Measurements from ENCODE around the gene LDLR.
"Not testable (repeated sequence)": the region's sequence is repeated elsewhere in the genome, so short reads cannot be mapped to it uniquely, and the experiment has no call there.

LDLR gene

DNA sequence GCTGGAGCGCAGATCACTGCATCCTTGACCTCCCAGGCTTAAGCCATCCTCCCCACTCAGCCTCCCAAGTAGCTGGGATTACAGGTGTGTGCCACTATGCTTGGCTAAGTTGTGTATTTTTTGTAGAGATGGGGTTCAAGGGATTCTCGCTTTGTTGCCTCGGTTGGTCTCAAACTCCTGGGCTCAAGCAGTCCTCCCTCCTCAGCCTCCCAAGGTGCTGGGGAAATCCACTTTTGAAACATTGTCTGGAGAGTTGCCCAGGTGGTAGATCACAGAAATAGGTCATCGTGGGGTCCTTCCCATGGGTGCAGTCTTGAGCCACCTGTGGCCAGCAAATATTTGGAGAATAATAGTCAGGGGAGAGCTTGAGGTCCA is 5.2 kb downstream of the LDLR start:
- no peak for TF ChIP-seq CTCF (conservative IDR thresholded peaks at IDR 0.05; ENCODE audit: low read depth, low read length)
- no peak for DNase-seq (ENCODE audit: low read depth)
- peak overlapping the region; percentile 1 for H3K4me3 ChIP-seq (ENCODE audit: low read length)

GRCh38 chr19:11096210-11096841 is 7.1 kb downstream of the LDLR start:
- TF ChIP-seq CTCF (conservative IDR thresholded peaks at IDR 0.05; ENCODE audit: low read depth, low read length): no peak
- no peak for DNase-seq (ENCODE audit: low read depth)
- no peak overlapping the region for H3K4me3 ChIP-seq (ENCODE audit: low read length)

GRCh38 chr19:11097367-11097766 is 8.1 kb downstream of the LDLR start:
- not testable (repeated sequence) for H3K4me3 ChIP-seq (ENCODE audit: low read length); DNase-seq (ENCODE audit: low read depth)

- no peak overlapping the region for H3K4me3 ChIP-seq (ENCODE audit: low read length)
- TF ChIP-seq CTCF (conservative IDR thresholded peaks at IDR 0.05; ENCODE audit: low read depth, low read length): no peak
- DNase-seq (ENCODE audit: low read depth): no peak
Observed at GRCh38 chr19:11098327-11098726, 9.1 kb downstream of the LDLR start.

GRCh38 chr19:11098861-11099260 is 9.6 kb downstream of the LDLR start:
- H3K4me3 ChIP-seq (ENCODE audit: low read length): no peak overlapping the region
- TF ChIP-seq CTCF (conservative IDR thresholded peaks at IDR 0.05; ENCODE audit: low read depth, low read length): no peak
- no peak for DNase-seq (ENCODE audit: low read depth)

- no peak overlapping the region for H3K4me3 ChIP-seq (ENCODE audit: low read length)
- no peak for DNase-seq (ENCODE audit: low read depth)
- TF ChIP-seq CTCF (conservative IDR thresholded peaks at IDR 0.05; ENCODE audit: low read depth, low read length): no peak
Observed at GRCh38 chr19:11100049-11100448, 10.8 kb downstream of the LDLR start.

DNA sequence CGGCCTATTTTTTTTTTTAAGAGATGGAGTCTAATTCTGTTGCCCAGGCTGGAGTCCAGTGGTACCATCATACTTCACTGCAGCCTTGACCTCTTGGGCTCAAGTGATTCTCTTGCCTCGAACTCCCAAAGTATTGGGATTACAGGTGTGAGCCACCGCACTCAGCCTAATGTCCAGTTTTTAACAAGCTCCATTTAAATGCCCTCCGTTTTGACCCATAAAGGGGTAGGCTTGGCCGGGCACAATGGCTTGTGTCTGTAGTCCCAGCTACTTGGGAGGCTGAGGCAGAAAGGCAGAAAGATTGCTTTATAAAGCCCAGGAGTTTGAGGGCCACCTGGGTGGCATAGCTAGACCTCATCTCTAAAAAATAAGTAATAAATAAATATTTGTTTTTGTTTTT is 11.8 kb downstream of the LDLR start:
- TF ChIP-seq CTCF (conservative IDR thresholded peaks at IDR 0.05; ENCODE audit: low read depth, low read length): no peak
- no peak overlapping the region for H3K4me3 ChIP-seq (ENCODE audit: low read length)
- no peak for DNase-seq (ENCODE audit: low read depth)

- H3K4me3 ChIP-seq (ENCODE audit: low read length): no peak overlapping the region
- no peak for DNase-seq (ENCODE audit: low read depth)
- no peak for TF ChIP-seq CTCF (conservative IDR thresholded peaks at IDR 0.05; ENCODE audit: low read depth, low read length)
Observed at GRCh38 chr19:11102944-11103343, 13.7 kb downstream of the LDLR start.

DNA sequence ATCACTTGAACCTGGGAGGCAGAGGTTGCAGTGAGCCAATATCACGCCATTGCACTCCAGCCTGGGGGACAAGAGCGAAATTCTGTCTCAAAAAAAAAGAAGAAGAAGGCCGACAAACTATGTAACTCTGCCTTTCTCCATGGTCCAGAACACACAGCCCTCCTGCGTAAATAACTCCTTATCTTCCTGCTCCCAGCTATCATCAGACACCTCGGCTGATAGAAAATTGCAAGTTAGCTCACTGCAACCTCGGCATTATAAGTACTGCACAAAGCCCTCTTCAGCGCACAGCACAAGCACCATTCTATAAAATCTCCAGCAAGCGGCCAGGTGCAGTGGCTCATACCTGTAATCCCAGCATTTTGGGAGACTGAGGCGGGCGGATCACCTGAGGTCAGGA is 14.4 kb downstream of the LDLR start:
- H3K4me3 ChIP-seq (ENCODE audit: low read length); DNase-seq (ENCODE audit: low read depth): not testable (repeated sequence)
